GM12878 (cell line): Measurements from ENCODE around the gene SLX4IP. TPM values are rescaled to one million over a fixed set of nuclear protein-coding genes. Genes with fewer than 3 reads are reported as not detected.

ENCODE experiments used
- CEBPB ChIP-seq, 2 experiments: fragments of 150-350 bp in 1 of 2; IDR thresholded peaks; 2 replicates each; pipeline ENCODE4 v1.6.1; 2012 to 2014; ENCODE audit warnings: low read depth in 2 of 2, low read length in 2 of 2, borderline replicate concordance in 1 of 2, inconsistent platforms in 1 of 2
- DPF2 ChIP-seq: fragments of 450-650 bp; IDR thresholded peaks from 2 replicates; pipeline ENCODE4 v1.6.1; 2017; ENCODE audit warnings: mild to moderate bottlenecking
- EED ChIP-seq: sonication (generic); IDR thresholded peaks from 2 replicates; pipeline ENCODE4 v1.6.1; 2016; ENCODE audit warnings: antibody characterized with exemption, low read depth
- HDAC6 ChIP-seq: fragments of 200-600 bp; sonication (generic); IDR thresholded peaks from one replicate; pipeline ENCODE4 v1.8.0; 2017; ENCODE audit warnings: antibody characterized with exemption; ENCODE audit not compliant: unreplicated experiment
- IKZF1 ChIP-seq: fragments of 450-650 bp; conservative IDR thresholded peaks from 2 replicates; pipeline ENCODE4 v1.6.1; 2017; ENCODE audit warnings: antibody characterized with exemption, mild to moderate bottlenecking
- RAD21 ChIP-seq: IDR thresholded peaks from 2 replicates; pipeline ENCODE4 v1.6.1; 2011; ENCODE audit warnings: mild to moderate bottlenecking, low read depth, low read length, moderate library complexity; ENCODE audit not compliant: insufficient read depth
- RBBP5 ChIP-seq: fragments of 200-600 bp; sonication (generic); conservative IDR thresholded peaks from 2 replicates; pipeline ENCODE4 v1.6.1; 2016
- RELA ChIP-seq: fragments of 450-650 bp; IDR thresholded peaks from 2 replicates; pipeline ENCODE4 v1.8.0; 2014; ENCODE audit warnings: borderline replicate concordance; ENCODE audit not compliant: partially characterized antibody
- RUNX3 ChIP-seq: IDR thresholded peaks from 2 replicates; pipeline ENCODE4 v1.6.1; 2012; ENCODE audit warnings: low read length, inconsistent platforms
- SMAD1 ChIP-seq: fragments of 450-650 bp; IDR thresholded peaks from 2 replicates; pipeline ENCODE4 v1.6.1; 2018; ENCODE audit warnings: mild to moderate bottlenecking, low read depth; ENCODE audit not compliant: partially characterized antibody
- TCF12 ChIP-seq: IDR thresholded peaks from 2 replicates; pipeline ENCODE4 v1.6.1; 2011; ENCODE audit warnings: low read depth, mild to moderate bottlenecking, low read length
- TCF3 ChIP-seq: IDR thresholded peaks from 2 replicates; pipeline ENCODE4 v1.6.1; 2012; ENCODE audit warnings: low read depth, mild to moderate bottlenecking, low read length, borderline replicate concordance; ENCODE audit not compliant: insufficient read depth
- TCF7 ChIP-seq: IDR thresholded peaks from 2 replicates; pipeline ENCODE4 v1.6.1; 2014; ENCODE audit warnings: antibody characterized with exemption, borderline replicate concordance
- ZBTB4 ChIP-seq: fragments of 450-650 bp; formaldehyde crosslinking; IDR thresholded peaks from 2 replicates; pipeline ENCODE4 v1.4.0; 2022; ENCODE audit warnings: mild to moderate bottlenecking, moderate library complexity
- ZNF207 ChIP-seq: fragments of 450-650 bp; IDR thresholded peaks from 2 replicates; pipeline ENCODE4 v1.6.1; 2014; ENCODE audit warnings: antibody characterized with exemption, mild to moderate bottlenecking, borderline replicate concordance
- ZNF622 ChIP-seq: fragments of 450-650 bp; IDR thresholded peaks from 2 replicates; pipeline ENCODE4 v1.6.1; 2017; ENCODE audit warnings: mild to moderate bottlenecking, inconsistent platforms
- polyA plus RNA-seq, 11 experiments: library from polyadenylated mRNA; depleted of rRNA in 4 of 11; unstranded in 6 of 11; stranded (reverse) in 5 of 11; fragments of >200 nt; fragmentation: Nextera tagmentation in 4 of 11; fragmentation: Illumina TruSeq in 1 of 11; extraction: Ambion mirVana in 4 of 11; extraction: Trizol in 1 of 11; gene quantifications; 1 replicate in 1 of 11; 2 replicates in 10 of 11; pipeline versions ENCODE4 v1.2.1 to v1.2.3, GENCODE V29; 2011 to 2016; ENCODE audit warnings: inconsistent platforms in 2 of 11, missing spikeins in 2 of 11, low read depth in 1 of 11
- total RNA-seq, 4 experiments: library from RNA; depleted of rRNA in 3 of 4; stranded (reverse); fragments of >200 nt in 3 of 4; fragmentation: Illumina TruSeq in 1 of 4; extraction: Trizol in 1 of 4; gene quantifications; 2 replicates each; pipeline versions ENCODE4 v1.2.1 to v1.2.3, GENCODE V29; 2013 to 2021
- TF ChIP-seq, protein P1 (sequence below): IDR thresholded peaks from 2 replicates; pipeline ENCODE4 v1.6.1; 2011; ENCODE audit warnings: mild to moderate bottlenecking, low read depth, low read length, moderate library complexity; ENCODE audit not compliant: insufficient replicate concordance

SLX4IP gene
- total and polyA plus RNA-seq, 10 of the 15 experiments (the other 5 are each of a cell fraction or from before 2014, with no cell fraction given): 2.2 to 11.0 (median 6.3) TPM

GRCh38 chr20:10478205-10478604 is 43.1 kb downstream of the SLX4IP start (continued):
- peak; percentile 65 for TF ChIP-seq TCF7
- TF ChIP-seq, protein P1, sequence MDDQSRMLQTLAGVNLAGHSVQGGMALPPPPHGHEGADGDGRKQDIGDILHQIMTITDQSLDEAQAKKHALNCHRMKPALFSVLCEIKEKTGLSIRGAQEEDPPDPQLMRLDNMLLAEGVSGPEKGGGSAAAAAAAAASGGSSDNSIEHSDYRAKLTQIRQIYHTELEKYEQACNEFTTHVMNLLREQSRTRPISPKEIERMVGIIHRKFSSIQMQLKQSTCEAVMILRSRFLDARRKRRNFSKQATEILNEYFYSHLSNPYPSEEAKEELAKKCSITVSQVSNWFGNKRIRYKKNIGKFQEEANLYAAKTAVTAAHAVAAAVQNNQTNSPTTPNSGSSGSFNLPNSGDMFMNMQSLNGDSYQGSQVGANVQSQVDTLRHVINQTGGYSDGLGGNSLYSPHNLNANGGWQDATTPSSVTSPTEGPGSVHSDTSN: peak; percentile 76
- no peak for TF ChIP-seq RELA
- TF ChIP-seq DPF2: peak; percentile 44; the same call in 1 of the 2 replicates
- no peak; the same call in 1 of the 2 replicates for TF ChIP-seq EED
- no peak for TF ChIP-seq TCF3
- TF ChIP-seq SMAD1: no peak
- TF ChIP-seq RAD21: no peak
- TF ChIP-seq CEBPB (IDR thresholded peaks at IDR 0.05; ENCODE audit: borderline replicate concordance in 1 of 2, low read depth in 2 of 2, low read length in 2 of 2): no peak
- TF ChIP-seq ZNF622: no peak
- peak; percentile 58 for TF ChIP-seq RUNX3
- TF ChIP-seq HDAC6: no peak
- TF ChIP-seq ZNF207: no peak
- TF ChIP-seq IKZF1: no peak
- TF ChIP-seq ZBTB4: no peak
- peak; percentile 78; the same call in 1 of the 2 replicates for TF ChIP-seq TCF12
- no peak for TF ChIP-seq RBBP5
